CD4-positive, alpha-beta T cell treated with Interferon alpha-2 for 1 hour (primary cell): ENCODE data around the gene ZBTB20.
"Not testable (repeated sequence)": the region's sequence is repeated elsewhere in the genome, so short reads cannot be mapped to it uniquely, and the experiment has no call there.

Source experiments
- DNase-seq, 2 donors: peaks; one replicate each; pipeline ENCODE4 v3.0.0-alpha.2; 2020 to 2022

Gene ZBTB20

DNA sequence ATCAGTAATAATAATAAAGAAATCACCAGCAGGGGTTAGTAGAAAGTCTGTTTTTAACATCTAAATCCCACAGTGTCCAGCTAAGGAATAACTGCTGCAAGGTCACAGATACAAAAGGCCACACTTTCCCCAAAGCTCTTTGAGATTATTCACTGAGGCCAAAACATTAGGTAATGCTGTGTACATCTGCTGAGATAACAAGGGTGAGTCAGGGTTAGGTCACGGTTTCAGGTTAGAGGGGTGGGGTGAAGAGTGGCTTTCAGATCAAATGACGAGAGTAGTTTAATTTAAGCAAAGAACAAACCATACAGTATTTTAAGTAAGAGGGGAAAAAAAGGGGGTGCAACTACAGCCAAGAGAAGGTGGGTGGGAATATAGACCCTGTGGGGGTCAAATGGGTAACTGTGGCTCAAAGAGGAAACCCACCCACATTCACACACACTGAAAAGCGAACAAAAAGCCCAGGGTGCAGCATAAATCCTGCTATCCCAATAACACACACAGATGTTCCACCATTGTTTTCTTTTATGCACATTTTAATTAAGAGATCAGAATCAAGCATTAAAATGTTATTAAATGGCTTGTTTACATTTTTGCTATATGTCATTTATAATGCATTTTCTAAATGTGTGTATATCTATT, 440.4 kb downstream of the ZBTB20 start:
- DNase-seq = no peak

DNA sequence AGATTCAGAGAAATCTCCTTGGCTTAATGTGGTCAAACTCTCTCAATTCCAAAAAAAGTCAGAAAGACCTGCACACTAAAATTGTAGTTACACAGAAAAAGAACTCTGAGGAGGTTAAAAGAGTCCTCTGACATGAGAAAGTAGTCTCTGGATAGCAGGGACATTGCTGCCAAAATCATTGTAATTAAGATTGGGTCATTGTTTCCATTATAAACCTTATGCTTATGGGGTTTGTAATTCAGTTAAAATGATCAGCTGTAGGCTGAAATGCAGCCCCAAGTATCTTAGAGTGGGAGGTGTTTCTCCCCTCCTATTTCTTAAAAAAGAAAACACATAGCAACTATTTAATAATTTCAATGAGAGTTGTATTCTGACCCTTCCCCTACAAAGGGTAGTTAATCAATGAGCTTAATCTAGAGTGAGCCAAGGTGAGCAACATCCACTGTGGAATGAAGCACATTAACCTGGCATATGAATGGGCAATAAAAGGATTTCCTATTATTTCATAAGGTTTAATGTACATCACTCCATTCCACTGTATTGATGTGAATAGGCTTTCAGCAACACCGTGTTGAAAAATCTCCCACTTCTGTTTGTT, 446.4 kb downstream of the ZBTB20 start:
- DNase-seq = no peak

DNA sequence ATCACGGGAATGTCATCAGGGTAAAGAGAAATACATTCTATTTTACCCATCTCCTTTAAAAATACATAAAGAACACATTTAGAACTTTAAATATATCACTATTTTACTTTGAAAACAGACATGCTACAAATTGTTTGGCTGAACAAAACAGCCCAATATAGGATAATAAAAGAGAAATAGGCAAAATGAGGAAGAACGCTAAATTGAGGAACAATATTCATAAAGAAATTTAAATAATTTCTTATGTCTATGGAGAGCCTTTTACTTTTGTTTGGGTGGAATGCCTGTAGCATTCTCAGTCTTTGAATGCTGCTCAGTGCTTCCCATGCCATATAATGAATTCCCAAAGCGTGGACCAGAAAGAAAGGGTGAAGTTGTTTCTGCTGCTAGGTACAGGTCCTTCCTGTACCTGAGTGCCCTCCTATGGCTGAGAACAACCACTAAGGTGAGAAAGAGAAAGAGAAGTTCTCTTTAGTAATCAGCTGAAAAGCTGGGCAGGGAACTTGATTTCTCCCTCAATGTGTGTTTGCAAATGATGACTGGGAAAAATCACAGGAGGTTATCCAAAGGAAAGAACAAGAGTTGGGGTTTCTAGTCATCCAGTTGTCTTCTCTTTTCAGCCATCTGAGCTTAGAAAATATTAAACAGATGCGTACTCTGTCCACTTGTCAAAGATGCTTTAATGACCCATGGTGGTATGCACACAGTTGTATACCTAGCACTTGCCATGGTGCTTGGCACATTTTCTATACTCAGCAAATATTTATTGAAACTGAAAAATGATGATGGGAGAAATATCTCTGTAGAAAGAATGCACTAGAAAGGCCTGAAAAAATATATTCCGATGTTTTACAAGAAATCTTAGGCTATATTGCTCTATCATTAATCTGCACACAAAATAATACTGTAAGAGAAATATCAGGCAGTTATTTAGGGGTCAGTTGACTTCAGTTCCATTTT, 448.7 kb downstream of the ZBTB20 start:
- no peak for DNase-seq

DNA sequence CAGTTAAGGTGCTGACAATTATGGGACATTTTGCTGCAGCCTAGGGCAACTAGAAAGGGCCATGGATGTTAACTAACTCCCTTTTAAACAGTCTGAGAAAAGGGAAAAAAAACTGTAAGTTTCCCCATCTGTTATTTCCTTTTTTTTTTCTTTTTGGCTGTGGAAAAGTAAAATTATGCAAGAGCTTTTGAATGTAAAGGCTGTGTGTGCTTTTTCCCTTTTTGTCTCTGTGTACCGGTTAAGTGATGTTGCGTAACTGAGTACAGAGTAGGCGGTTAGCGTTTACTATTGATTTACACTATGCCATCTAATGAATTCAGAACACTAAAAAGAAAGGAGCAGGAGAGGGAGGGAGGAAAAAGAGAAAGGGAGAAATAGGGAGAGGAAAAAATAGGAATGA, 449.7 kb downstream of the ZBTB20 start:
- no peak for DNase-seq

DNA sequence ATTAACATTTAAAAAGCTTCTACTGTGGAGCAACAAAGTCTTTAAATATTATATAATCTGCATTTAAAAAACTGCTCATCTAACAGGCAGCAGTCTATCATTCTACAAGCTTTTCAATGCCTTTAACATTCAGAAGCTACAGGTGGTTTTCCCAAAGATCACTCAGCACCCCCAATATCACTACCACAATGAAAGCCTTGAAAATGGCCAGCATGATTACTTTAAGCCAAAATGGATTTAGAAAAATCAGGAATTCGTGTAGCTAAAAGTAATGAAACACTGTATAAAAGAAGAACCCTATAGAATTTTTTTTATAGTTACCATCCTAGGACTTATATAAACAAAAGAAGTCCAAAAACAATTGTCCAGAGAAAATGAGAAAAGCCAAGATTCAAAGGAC, 452.8 kb downstream of the ZBTB20 start:
- DNase-seq = no peak

DNA sequence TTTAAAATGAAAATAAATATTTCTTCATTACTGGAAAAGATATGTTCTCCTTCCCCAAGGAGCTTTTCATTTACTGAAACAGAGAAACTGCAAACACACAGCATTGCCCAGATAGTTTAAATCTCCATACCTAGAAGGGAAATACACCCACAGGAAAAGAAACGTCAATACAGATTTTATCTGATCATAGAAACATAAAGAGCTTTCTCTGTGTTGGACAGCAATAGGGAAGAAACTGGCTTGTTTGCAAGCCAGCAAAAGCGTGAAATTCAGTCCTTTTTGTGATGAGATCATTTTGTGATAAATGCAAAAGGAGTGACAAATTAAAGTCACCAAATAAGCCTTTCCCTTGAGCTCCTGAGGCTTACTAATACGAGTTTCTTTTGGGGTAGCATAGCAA, 455.2 kb downstream of the ZBTB20 start:
- DNase-seq = no peak

DNA sequence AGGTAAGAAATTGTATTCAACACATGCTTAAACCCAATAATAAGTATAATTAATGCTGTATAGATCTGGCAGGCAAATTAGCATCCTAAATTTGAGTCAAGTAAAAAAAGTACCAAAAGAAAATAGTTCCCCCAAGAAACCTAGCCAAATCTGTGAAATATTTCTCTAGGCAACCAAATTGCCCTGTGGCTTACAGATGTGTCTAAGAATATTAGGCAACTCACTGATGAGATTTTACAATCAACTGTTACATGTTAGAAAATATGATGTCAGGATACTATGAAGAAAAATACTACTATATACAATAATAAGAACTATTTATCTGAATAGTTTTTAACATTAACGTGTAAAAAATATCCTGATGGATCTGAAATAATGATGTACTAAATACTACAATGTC, 456.2 kb downstream of the ZBTB20 start:
- DNase-seq = no peak

DNA sequence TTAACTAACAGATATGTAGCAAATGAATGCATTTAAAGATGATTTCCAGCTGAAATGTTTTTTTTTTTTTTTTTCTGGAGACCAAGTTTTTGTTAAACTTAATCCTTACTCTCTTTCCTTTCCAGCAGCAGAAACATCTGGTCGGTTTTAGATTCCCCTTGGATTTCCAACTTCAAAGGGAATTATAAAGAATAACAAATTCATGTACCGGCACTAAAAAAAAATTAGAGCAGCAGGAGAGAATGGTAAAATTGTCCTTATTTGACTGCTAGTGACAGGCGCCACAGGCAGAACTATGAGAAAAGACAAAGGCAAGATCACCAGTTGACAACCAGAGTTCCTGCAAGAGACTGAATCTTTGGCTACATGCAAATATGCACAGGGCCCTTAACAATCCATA, 459.9 kb downstream of the ZBTB20 start:
- no peak for DNase-seq

DNA sequence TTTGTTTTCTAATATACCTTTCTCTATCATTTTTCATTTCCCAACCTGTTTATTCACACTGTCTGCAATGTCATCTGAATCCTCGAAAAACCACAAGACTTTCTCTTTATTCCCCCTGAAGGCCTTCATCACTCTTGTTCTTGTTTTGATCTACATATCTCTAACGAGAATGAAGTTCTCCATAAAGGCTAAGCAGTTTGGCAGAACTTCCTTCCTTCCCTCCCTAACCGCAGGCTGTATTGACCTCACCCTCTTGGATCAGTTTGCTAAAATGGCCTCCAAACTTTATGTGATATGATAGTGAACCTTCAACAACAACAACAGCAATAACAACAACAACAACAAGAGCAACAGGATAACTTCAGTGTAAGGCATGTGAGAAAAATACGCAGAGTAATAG, 460.5 kb downstream of the ZBTB20 start:
- DNase-seq = no peak

DNA sequence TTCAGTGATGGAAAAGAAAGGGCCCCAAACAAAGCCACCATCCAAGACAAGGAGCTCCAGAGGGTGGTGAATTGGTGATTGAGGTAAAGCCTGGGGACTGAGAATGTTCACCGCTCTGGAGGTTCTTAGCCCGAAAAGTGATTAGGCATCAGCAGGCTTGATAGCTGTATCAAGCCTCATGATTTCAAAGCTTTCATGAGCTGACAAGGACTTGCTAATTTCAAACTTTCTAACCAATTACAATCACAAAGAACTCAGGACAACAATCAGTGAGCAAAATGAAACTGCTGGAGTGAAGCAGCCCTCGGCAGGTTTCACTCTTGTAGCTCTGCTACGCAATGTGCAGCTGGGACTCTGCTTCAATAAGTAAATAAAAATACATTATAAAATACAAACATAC, 461.9 kb downstream of the ZBTB20 start:
- no peak for DNase-seq

DNA sequence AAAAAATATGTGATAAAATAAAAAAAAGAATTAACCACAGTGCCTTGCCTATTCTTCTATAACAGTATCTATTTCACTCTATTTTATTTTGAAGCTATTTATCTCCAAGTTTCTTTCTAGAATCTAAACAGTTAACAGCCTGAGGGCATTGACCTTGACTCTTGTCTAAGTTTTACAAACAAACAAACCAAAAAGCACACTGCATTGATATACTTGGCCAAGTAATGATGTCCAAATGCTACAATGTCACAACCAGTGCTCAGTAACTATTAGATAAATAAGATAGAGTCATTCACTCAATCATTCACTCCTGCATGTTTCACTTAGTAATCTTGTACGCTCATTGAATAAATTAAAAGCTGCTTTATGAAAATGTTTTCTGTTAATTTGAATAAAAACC, 466.8 kb downstream of the ZBTB20 start:
- DNase-seq = no peak

DNA sequence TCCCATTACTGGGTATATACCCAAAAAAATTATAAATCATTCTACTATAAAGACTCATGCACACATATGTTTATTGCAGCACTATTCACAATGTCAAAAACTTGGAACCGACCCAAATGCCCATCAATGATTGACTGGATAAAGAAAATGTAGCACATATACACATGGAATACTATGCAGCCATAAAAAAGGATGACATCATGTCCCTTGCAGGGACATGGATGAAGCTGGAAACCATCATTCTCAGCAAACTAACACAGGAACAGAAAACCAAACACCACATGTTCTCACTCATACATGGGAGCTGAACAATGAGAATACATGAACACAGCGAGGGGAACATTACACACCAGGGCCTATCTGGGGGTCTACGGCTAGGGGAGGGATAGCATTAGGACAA, 467.3 kb downstream of the ZBTB20 start:
- not testable (repeated sequence) for DNase-seq

DNA sequence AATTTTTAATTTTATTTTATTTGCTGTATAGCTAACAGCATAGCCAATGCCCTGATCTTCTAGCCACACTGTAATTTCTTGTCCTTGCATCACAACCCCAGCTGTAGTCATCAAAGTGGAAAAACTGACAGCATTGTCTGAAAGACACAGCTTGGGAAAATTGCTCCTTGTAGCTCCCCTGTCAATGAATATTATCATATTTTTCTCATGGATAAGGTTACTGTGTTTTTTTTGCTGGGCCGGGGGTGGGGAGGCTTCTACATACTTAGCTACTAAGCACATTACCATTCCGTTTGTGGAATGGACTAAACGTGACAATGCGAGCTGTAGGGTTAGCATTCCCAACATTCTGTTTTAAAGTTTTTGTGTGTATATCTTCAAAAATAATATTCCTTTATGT, 472.0 kb downstream of the ZBTB20 start:
- DNase-seq = no peak

DNA sequence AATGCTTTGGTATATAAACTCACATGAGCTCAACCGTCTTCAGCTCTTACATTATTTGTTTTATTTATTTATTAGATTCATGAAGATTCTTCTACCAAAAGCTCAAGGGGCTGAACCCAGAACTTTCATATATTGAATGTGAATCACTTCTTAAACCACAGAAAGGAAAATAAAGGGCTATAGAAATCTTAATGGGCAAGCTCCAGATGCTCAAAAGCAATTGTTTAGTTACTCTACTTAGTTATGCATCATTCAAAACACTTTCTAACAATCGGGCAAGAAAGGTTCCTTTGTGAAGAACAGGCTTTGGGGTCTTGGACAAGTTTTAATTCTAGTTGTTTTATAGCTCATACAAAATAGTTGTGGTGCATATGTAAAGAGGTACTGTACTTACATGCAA, 473.1 kb downstream of the ZBTB20 start:
- DNase-seq = no peak

DNA sequence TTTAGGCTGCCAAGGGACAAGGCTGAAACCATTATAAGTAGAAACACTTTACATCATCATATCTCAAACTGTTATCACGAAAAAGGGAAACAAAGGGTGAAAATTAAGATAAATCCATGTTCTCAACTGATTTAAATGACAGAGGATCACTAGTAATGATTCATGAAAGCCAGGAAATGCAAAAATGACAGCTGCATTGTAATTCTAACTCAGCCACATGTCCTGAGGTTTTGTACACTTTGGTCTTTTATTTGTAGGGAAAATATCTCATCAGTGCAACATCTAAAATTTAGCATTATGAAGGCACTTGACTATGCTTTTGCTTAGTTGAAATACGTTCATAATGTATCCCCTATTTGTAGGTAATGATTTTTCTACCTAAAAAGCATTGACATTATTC, 473.6 kb downstream of the ZBTB20 start:
- DNase-seq = no peak

DNA sequence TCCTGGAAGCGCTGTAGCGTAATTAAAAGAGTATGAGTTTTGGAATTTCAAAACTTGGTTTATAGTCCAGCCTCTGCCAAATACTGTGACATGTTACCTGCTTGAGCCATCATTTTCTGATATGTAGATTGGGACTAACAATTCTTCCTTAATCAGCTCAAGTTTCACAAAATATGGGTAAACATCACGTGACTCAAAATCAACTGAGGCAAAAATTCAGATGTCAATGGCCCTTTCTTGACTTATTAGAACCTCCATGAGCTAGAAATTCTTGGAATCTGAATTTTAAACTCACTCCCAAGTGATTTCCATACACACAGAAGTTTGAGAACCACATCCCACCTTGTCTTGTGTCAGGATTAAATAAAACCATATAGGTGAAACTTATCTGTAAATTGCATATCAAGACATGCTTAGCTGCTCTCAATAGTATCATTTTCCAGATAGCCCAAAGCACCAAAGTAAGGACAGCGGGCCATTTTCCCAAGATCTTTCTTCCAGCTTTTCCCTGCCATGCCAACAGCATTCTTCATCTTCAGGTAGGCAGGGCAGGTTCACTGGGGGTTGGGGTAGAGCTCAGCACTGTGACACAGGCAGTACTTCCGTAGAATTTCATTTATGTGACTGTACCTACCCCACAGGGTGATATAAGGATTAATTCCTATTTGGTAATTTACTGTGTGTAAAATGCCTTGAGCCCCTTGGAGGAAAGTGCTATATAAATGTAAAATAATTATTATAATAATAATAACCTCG, 474.2 kb downstream of the ZBTB20 start:
- DNase-seq = no peak

DNA sequence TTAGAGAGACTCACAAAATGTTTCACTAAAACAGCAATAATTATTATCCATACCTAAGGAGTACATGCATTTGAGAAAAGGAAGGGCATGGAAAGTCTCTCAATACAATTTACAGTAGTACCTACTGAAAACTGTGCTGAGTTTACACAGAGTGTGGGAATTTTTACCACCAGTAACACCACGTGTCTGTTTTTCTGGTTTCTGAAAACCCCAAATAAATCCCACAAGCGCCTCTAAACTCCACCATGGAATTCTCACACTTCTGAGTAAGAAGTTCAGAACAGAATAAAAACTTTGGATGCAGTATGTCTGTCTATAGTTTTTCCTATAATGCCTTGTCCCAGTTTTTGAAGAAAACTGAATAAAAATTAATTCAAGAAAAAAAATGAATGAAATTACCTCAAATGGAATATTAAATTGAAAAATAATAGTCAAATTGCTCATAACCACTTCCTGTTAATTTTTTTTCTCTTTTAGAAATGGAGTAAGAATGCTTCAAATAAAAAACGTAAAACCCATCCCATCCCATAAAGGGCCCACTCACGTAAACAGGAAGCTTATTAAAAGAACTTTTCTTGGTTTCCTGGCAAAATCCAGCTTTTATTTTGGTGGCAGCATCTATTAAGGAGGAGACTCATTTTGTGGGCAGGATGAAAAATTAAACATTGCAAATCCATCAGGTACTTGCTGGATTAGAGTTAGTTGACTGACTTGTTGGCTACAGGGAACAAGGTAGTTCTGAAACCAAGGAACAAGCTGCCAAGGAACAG, 475.2 kb downstream of the ZBTB20 start:
- no peak for DNase-seq

DNA sequence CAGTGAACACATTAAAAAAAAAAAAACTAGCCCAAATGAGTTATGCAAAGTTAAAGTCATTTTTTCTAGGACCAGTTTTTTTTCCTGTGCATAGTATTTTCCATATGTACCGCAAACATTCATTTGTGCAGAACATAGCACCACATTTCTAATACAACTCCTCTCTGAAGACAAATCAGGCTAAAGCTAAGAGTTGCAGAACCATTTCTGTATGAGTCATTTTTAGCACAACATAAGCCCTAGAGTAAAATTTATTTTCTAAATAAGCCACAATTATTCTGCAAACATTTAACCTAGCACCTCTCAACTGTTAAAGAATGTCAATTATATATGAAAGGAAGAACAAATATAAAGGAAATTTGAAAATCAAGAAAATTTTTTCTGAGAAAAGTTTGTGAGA, 477.5 kb downstream of the ZBTB20 start:
- DNase-seq = no peak

DNA sequence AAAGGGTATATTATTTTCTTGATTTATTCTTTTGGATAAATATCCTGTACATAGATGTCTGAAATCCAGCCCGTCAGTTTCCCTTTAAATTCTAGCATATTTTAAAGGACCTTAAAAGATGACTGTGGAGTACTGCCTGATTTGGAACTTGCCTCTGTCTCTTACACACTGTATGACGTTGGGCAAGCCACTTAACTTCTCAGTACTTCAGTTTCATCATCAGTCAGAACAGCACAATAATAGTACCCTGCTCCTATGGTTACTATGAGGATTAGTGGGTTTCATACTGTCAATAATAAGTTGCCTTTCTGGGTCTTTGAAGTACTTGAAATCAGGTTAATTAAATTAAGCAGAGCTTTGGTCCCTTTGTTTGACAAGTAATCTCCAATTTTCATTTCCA, 479.0 kb downstream of the ZBTB20 start:
- DNase-seq = no peak

DNA sequence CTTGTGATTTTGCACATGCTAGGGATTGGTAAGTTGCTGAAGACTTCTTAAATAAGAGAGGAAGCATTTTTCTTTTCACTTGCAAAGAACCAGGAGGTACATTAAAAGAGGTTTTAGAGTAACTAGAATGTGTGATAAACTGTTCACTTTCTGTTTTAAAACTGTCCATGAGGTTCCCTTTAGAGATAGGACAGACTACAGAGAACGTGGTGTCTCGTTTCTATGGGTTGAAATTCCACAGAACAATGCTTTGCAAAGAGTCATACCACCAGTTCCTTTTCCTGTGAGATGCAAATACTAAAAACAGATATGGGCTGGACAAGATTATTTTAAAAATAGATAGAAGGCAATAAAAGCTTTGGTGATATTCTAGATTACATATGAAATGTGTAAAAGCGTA, 480.5 kb downstream of the ZBTB20 start:
- no peak for DNase-seq

DNA sequence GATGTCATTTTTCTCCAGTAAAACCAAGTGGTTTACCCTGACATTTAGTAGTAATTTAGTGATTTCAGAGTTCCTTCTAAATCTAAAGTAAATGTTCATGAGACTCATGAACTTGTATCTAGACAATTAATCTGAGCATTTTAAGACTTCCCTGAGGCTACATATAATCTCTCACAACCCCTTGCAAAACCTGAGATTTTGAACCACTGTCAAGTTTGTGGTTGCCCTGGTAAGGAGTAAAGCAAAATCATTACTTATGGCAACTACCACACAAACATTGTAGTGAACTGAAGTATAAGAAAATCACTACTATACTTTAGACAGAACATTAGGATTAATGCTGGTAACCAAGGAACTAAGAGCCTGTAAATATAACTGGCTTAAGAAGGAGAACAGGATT, 483.1 kb downstream of the ZBTB20 start:
- no peak for DNase-seq

DNA sequence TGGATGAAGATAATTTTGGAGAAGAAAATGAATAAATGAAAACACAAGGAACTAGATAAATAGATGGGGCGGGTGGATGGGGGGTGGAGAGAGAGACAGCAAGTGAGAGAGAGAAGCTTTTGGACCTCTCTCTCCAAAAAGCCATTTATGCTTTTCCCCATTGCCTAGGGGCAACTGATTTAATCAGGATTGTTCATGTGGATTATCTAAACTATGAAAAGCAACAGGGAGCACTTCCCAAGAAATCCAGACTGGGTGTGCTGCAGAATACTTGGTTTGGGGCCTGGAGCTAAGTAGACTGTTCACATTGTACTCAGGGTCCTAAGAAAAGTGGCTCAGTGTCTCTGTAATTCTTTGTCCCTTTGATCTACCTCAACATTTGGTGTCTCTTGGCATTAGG, 486.3 kb downstream of the ZBTB20 start:
- no peak for DNase-seq

DNA sequence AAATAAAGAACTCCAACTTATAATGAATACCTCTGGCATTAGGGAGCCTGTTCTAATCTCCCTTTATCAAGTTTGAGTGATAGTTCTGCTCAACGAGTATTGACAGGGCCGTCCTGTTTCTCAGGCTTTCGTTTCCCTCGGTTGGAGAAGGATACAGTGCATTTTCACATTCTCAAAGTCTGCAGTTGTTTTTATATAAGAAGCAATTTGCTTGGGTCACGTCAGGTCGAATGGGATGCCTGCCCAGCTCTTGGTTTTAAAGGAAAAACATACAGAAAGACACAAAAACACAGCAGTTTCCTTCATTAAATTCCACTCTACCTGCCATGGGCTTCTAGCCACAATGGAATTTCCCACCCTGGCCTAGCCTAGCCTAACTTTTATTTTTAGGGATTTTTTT, 487.0 kb downstream of the ZBTB20 start:
- no peak for DNase-seq
